SU-DHL-6 (cell line): ENCODE data around the gene ZFAND2A.
"Not testable (repeated sequence)": the region's sequence is repeated elsewhere in the genome, so short reads cannot be mapped to it uniquely, and the experiment has no call there.

Experiments
- H2AFZ ChIP-seq: fragments of 200-600 bp; sonication (generic); 2 replicates; pipeline ENCODE4 v1.6.1; 2014; ENCODE audit warnings: low read depth, mild to moderate bottlenecking, moderate library complexity, mixed read lengths, antibody characterized with exemption, low read length; ENCODE audit not compliant: severe bottlenecking
- H3F3A ChIP-seq: fragments of 200-600 bp; shearing (Covaris generic); 2 replicates; pipeline ENCODE4 v1.6.0; 2016; ENCODE audit warnings: antibody characterized with exemption, mild to moderate bottlenecking; ENCODE audit not compliant: insufficient read depth
- H3K27ac ChIP-seq: fragments of 200-600 bp; sonication (generic); 2 replicates; pipeline ENCODE4 v1.5.1; 2016; ENCODE audit warnings: low read depth, mild to moderate bottlenecking, low read length, moderate library complexity, mixed read lengths
- H3K27me3 ChIP-seq: fragments of 200-600 bp; sonication (generic), shearing (Covaris generic); 2 replicates; pipeline ENCODE4 v1.6.0; 2014; ENCODE audit warnings: mild to moderate bottlenecking, low read length
- H3K36me3 ChIP-seq: fragments of 200-600 bp; sonication (generic); 2 replicates; pipeline ENCODE4 v1.6.1; 2014; ENCODE audit warnings: mild to moderate bottlenecking, low read length, mixed read lengths
- H3K4me2 ChIP-seq: fragments of 300-600, 200-600 bp; shearing (Covaris generic), sonication (generic); 2 replicates; pipeline ENCODE4 v1.6.0; 2014; ENCODE audit warnings: low read length, low read depth, mild to moderate bottlenecking; ENCODE audit not compliant: poor library complexity, severe bottlenecking
- H3K4me3 ChIP-seq: fragments of 200-600 bp; sonication (generic); 2 replicates; pipeline ENCODE4 v1.5.1; 2014; ENCODE audit warnings: antibody characterized with exemption, low read length, mild to moderate bottlenecking, mixed read lengths; ENCODE audit not compliant: insufficient read depth, poor library complexity, severe bottlenecking
- H3K79me2 ChIP-seq: fragments of 200-600 bp; sonication (generic); 2 replicates; pipeline ENCODE4 v1.6.1; 2014; ENCODE audit warnings: mild to moderate bottlenecking, low read length, moderate library complexity; ENCODE audit not compliant: insufficient read depth
- H3K9ac ChIP-seq: fragments of 200-600 bp; sonication (generic); 2 replicates; pipeline ENCODE4 v1.7.0; 2014; ENCODE audit warnings: mild to moderate bottlenecking, low read length
- H3K9me2 ChIP-seq: fragments of 200-600 bp; sonication (generic); replicated peaks from 2 replicates; pipeline ENCODE4 v1.6.1; 2014; ENCODE audit warnings: low read length; ENCODE audit not compliant: insufficient read depth
- H3K9me3 ChIP-seq: fragments of 200-600 bp; sonication (generic); 2 replicates; pipeline ENCODE4 v1.6.1; 2014; ENCODE audit warnings: low read length, mixed read lengths; ENCODE audit not compliant: insufficient read depth
- H4K20me1 ChIP-seq: fragments of 200-600 bp; sonication (generic); 2 replicates; pipeline ENCODE4 v1.6.1; 2014; ENCODE audit warnings: low read depth, mild to moderate bottlenecking, antibody characterized with exemption, low read length, moderate library complexity, mixed read lengths
- CTCF ChIP-seq: fragments of 200-600 bp; sonication (generic); IDR thresholded peaks from one replicate; pipeline ENCODE4 v1.5.1; 2017; ENCODE audit warnings: antibody characterized with exemption, mild to moderate bottlenecking, low read length, moderate library complexity; ENCODE audit not compliant: insufficient read depth, poor library complexity, severe bottlenecking
- EZH2phosphoT487 ChIP-seq: fragments of 200-600 bp; sonication (generic), shearing (Covaris generic); conservative IDR thresholded peaks from 2 replicates; pipeline ENCODE4 v1.6.1; 2018; ENCODE audit warnings: mild to moderate bottlenecking, antibody characterized with exemption, low read length, moderate library complexity, mixed read lengths

The ZFAND2A gene

DNA sequence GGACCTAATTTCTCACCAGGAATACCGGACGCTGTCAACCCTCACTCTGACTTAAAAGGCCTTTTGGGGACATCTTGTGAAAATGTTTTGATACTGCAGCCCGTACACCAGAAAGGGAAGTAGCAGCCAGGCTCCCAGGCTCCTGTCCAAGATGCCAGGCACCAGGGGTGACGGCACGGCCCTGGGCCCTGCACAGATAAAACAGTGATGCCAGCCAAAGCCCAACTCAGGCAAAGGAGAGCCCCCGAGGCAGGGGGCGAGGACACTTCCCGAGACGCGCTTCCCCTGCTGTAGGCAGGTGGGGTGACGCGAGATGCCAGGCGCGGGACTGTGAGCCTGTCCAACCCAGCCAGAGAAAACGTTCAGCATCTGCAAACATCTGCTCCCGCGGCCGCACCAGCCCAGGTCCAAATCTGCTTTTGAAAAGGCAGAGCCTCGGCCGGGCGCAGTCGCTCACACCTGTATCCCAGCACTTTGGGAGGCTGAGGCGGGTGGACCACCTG, 15.7 kb downstream of the ZFAND2A start:
- H3K4me2 ChIP-seq = no peak overlapping the region
- H4K20me1 ChIP-seq = no peaks in the 10 kb centered on the region

DNA sequence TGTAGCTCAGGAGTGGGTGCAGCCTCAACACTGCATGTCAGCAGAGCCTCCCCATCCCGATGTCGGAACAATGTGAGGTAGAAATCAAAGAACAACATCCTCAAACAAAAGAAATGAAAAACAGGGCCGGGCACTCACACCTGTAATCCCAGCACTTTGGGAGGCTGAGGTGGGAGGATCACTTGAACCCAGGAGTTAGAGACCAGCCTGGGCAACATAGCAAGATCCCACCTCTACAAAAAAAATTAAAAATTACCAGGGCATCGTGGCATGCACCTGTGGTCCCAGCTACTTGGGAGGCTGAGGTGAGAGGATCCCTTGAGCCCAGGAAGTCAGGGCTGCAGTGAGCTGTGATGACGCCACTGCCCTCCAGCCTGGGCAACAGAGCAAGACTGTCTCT, 17.0 kb downstream of the ZFAND2A start:
- not testable (repeated sequence) for H3K79me2 ChIP-seq, H3K9me3 ChIP-seq, H3F3A ChIP-seq, H3K9ac ChIP-seq, H3K36me3 ChIP-seq, H3K4me2 ChIP-seq, H3K9me2 ChIP-seq, H3K27ac ChIP-seq, H3K27me3 ChIP-seq, H2AFZ ChIP-seq, H4K20me1 ChIP-seq, H3K4me3 ChIP-seq

More for the DNA sequence above, 15.7 kb downstream of the ZFAND2A start:
- no peak overlapping the region for H2AFZ ChIP-seq
- H3K4me3 ChIP-seq = no peak overlapping the region
- no peaks in the 10 kb centered on the region for H3K36me3 ChIP-seq
- H3K9me3 ChIP-seq = no peaks in the 10 kb centered on the region
- H3K9me2 ChIP-seq = no peaks in the 10 kb centered on the region
- no peak for TF ChIP-seq EZH2phosphoT487
- TF ChIP-seq CTCF = no peak
- H3K27me3 ChIP-seq = no peaks in the 10 kb centered on the region
- H3K79me2 ChIP-seq = no peaks in the 10 kb centered on the region
- peaks cover 12% of the 10 kb centered on the region for H3F3A ChIP-seq
- H3K27ac ChIP-seq = no peak overlapping the region
- H3K9ac ChIP-seq = no peak overlapping the region

DNA sequence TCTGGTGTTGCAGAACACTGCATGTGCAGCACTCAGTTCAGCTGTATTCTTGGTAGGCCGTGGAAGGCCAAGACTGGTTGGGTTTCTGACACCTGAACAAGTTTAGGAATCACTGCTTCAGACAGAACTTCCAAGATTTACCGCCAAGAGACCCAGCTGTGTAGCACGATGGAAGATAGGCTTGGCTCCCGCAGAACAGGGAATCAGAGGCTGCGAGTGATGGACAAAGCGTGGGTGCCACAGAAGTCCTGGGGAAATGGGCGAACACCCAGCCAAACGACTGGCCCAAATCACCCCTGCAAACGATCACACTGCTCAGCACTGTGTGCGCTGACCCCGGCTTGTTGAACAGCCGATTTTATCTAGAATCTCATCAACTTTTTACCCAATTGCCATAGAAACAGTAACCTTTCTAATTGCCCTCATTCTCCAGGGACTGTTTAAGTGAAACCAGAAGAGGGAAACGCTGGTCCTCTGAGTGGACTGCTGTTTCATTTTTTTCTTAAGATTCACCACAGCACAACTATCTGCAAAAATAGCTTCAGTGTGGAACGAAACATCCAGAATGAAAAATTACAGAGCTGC, 17.9 kb downstream of the ZFAND2A start:
- Histone ChIP-seq H3K27ac (no peak overlapping the region), H3K9me2 (no peaks in the 10 kb centered on the region), H3K4me2 (no peak overlapping the region), H3F3A (peaks cover 6% of the 10 kb centered on the region; the same call in 1 of the 2 replicates), H3K9me3 (no peaks in the 10 kb centered on the region), H3K36me3 (no peaks in the 10 kb centered on the region), H3K79me2 (peaks cover 4% of the 10 kb centered on the region; the same call in 1 of the 2 replicates), H3K9ac (no peak overlapping the region), H4K20me1 (no peaks in the 10 kb centered on the region), H2AFZ (no peak overlapping the region), H3K27me3 (no peaks in the 10 kb centered on the region), H3K4me3 (no peak overlapping the region)
- TF ChIP-seq EZH2phosphoT487 (no peak), CTCF (no peak)

DNA sequence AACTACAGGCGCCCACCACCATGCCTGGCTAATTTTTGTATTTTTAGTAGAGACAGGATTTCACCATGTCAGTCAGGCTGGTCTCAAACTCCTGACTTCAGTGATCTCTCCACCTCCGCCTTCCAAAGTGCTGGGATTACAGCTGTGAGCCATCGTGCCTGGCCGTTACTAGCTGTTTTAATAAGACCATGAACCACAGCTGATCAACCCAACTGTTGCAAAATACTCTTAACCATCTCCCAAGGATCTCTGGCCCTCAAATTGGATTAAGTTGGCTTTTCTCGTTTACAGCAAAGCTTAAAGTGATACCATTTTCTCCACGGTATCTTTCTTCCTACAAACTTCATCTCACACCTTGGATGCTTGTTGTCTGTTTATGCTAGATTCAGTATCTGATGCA, 18.3 kb downstream of the ZFAND2A start:
- H3K27ac ChIP-seq = no peak overlapping the region
- TF ChIP-seq EZH2phosphoT487 = no peak
- TF ChIP-seq CTCF = no peak
- no peaks in the 10 kb centered on the region for H3K36me3 ChIP-seq
- H3K27me3 ChIP-seq = no peaks in the 10 kb centered on the region
- H3K79me2 ChIP-seq = peaks cover 5% of the 10 kb centered on the region; the same call in 1 of the 2 replicates
- H2AFZ ChIP-seq = no peak overlapping the region
- H3K4me2 ChIP-seq = no peak overlapping the region
- no peak overlapping the region for H3K4me3 ChIP-seq
- no peak overlapping the region for H3K9ac ChIP-seq
- H3K9me2 ChIP-seq = no peaks in the 10 kb centered on the region
- no peaks in the 10 kb centered on the region for H4K20me1 ChIP-seq
- H3K9me3 ChIP-seq = no peaks in the 10 kb centered on the region
- peaks cover 10% of the 10 kb centered on the region; the same call in 1 of the 2 replicates for H3F3A ChIP-seq
